Epithelial cell of umbilical artery (primary cell): Measurements from ENCODE around the gene MRPS22. TPM values are rescaled to one million over a fixed set of nuclear protein-coding genes. Genes with fewer than 3 reads are reported as not detected.

Experiments used
- total RNA-seq: library from RNA; depleted of rRNA; stranded (reverse); fragments of >200 nt; gene quantifications from 2 replicates; pipeline ENCODE4 v1.2.3, GENCODE V29; 2014

Gene MRPS22
- total RNA-seq, result 101 and 110 TPM in 2 replicates

GRCh38 chr3:139343895-139344856 is at the start of gene MRPS22:
Gene MRPS22 (plus strand): TSS chr3:139344020. CDS start chr3:139344027, 7 bp downstream.

GRCh38 chr3:139389552-139390368 is 45.9 kb downstream of the MRPS22 start, which contains the start of gene COPB2:
Gene COPB2 (minus strand): TSS chr3:139389647. CDS start chr3:139389550, 97 bp downstream.

Other genes with a start within 250 kb of the MRPS22 start
- 216 and 226 TPM in 2 replicates for gene COPB2, start 45.6 kb downstream of the MRPS22 start, total RNA-seq
- gene RBP2, start 132.5 kb downstream of the MRPS22 start, total RNA-seq, result not detected in 2 replicates
- gene RBP1, start 195.7 kb downstream of the MRPS22 start, total RNA-seq, result 0.97 TPM in 1 of 2 replicates, not detected in the other